HFFc6 (cell line): ENCODE measurements around the gene AMT. TPM values are rescaled to one million over a fixed set of nuclear protein-coding genes. Genes with fewer than 3 reads are reported as not detected.
A peak's percentile ranks its signal among the peaks of the same experiment; 100 is the strongest.

Source experiments
- DNase-seq: peaks from one replicate; pipeline ENCODE4 v3.0.0-alpha.2; 2018
- H3K27ac Mint-ChIP-seq: 2 replicates; pipeline ENCODE4 v1.8.0; 2020; ENCODE audit warnings: mild to moderate bottlenecking, mixed read lengths
- H3K27me3 Mint-ChIP-seq: 2 replicates; pipeline ENCODE4 v1.8.0; 2021; ENCODE audit warnings: mild to moderate bottlenecking, moderate library complexity, mixed read lengths; ENCODE audit not compliant: insufficient read depth
- H3K36me3 Mint-ChIP-seq: 2 replicates; pipeline ENCODE4 v1.8.0; 2021; ENCODE audit warnings: low read depth, mixed read lengths
- H3K4me1 Mint-ChIP-seq: 2 replicates; pipeline ENCODE4 v1.8.0; 2020; ENCODE audit warnings: low read depth, mixed read lengths
- H3K4me3 Mint-ChIP-seq: 2 replicates; pipeline ENCODE4 v1.8.0; 2020; ENCODE audit warnings: mild to moderate bottlenecking, moderate library complexity, mixed read lengths
- H3K9me3 Mint-ChIP-seq: 2 replicates; pipeline ENCODE4 v1.8.0; 2020; ENCODE audit warnings: mild to moderate bottlenecking, mixed read lengths
- CTCF ChIP-seq: fragments of 200-600 bp; sonication (generic); IDR thresholded peaks from 2 replicates; pipeline ENCODE4 v1.5.0; 2021; ENCODE audit warnings: antibody characterized with exemption, mild to moderate bottlenecking
- total RNA-seq, 6 experiments: library from RNA; stranded (reverse); fragmentation: NEBNext Ultra II Directional; extraction: Animal tissue kit (Norgen Biotek cat#: 25700); gene quantifications; 2 replicates in 1 of 6; 3 replicates in 5 of 6; pipeline ENCODE4 v1.2.3, GENCODE V29; 2021

AMT gene
- total RNA-seq, 6 experiments from 2014 or later = 0.78 to 3.2 (median 1.2) TPM

GRCh38 chr3:49445391-49445790 is 23.1 kb upstream of the AMT start:
- Mint-ChIP-seq H3K36me3 (no peaks in the 10 kb centered on the region), H3K9me3 (no peaks in the 10 kb centered on the region), H3K4me1 (peaks cover 14% of the 10 kb centered on the region), H3K4me3 (no peak overlapping the region), H3K27ac (peak overlapping the region; percentile 11; the same call in 1 of the 2 replicates), H3K27me3 (no peaks in the 10 kb centered on the region; the same call in 1 of the 2 replicates)
- TF ChIP-seq CTCF = no peak
- no peak for DNase-seq

- no peak for DNase-seq
- H3K9me3 Mint-ChIP-seq = no peaks in the 10 kb centered on the region
- H3K36me3 Mint-ChIP-seq = no peaks in the 10 kb centered on the region
- H3K27ac Mint-ChIP-seq = no peak overlapping the region
- H3K4me3 Mint-ChIP-seq = no peak overlapping the region
- H3K27me3 Mint-ChIP-seq = no peaks in the 10 kb centered on the region; the same call in 1 of the 2 replicates
- H3K4me1 Mint-ChIP-seq = 0 out of 2 replicates have a peak, but pooled peaks cover 7% of the 10 kb centered on the region
- TF ChIP-seq CTCF = no peak
Measured at GRCh38 chr3:49434731-49435130, 12.5 kb upstream of the AMT start.

- H3K9me3 Mint-ChIP-seq = no peaks in the 10 kb centered on the region
- peaks cover 11% of the 10 kb centered on the region; the same call in 1 of the 2 replicates for H3K36me3 Mint-ChIP-seq
- peak overlapping the region; percentile 98 for H3K27ac Mint-ChIP-seq
- TF ChIP-seq CTCF = peak; percentile 14; the same call in 1 of the 2 replicates
- H3K4me1 Mint-ChIP-seq = peaks cover 21% of the 10 kb centered on the region; the same call in 1 of the 2 replicates
- H3K27me3 Mint-ChIP-seq = peaks cover 5% of the 10 kb centered on the region
- no peak for DNase-seq
- H3K4me3 Mint-ChIP-seq = peak overlapping the region; percentile 97
Measured at GRCh38 chr3:49428752-49429080, 6.4 kb upstream of the AMT start.

GRCh38 chr3:49427586-49427985 is 5.3 kb upstream of the AMT start:
- no peak for TF ChIP-seq CTCF

GRCh38 chr3:49424816-49425215 is 2.5 kb upstream of the AMT start:
- no peak overlapping the region for H3K27ac Mint-ChIP-seq
- no peak for DNase-seq
- H3K4me1 Mint-ChIP-seq = peaks cover 43% of the 10 kb centered on the region
- no peaks in the 10 kb centered on the region for H3K9me3 Mint-ChIP-seq
- no peak for TF ChIP-seq CTCF
- H3K36me3 Mint-ChIP-seq = peaks cover 22% of the 10 kb centered on the region; the same call in 1 of the 2 replicates
- peaks cover 5% of the 10 kb centered on the region for H3K27me3 Mint-ChIP-seq
- H3K4me3 Mint-ChIP-seq = no peak overlapping the region

More at GRCh38 chr3:49427586-49427985, 5.3 kb upstream of the AMT start:
- Mint-ChIP-seq H3K36me3 (peaks cover 15% of the 10 kb centered on the region; the same call in 1 of the 2 replicates), H3K27ac (no peak overlapping the region; the same call in 1 of the 2 replicates), H3K4me1 (peaks cover 27% of the 10 kb centered on the region), H3K4me3 (peak overlapping the region; percentile 97), H3K27me3 (peaks cover 5% of the 10 kb centered on the region), H3K9me3 (no peaks in the 10 kb centered on the region)
- DNase-seq = no peak
